H1 (cell line): ENCODE results near the gene DEDD2. TPM values are rescaled to one million over a fixed set of nuclear protein-coding genes. Genes with fewer than 3 reads are reported as not detected.

Source experiments
- CTCF ChIA-PET: fragments of 300-600 bp; sonication (Branson Sonifier 250); formaldehyde crosslinking; loops from one replicate; lab custom pipeline; 2021; ENCODE audit not compliant: partially characterized antibody; lab: Charles Lee
- POLR2A ChIA-PET: fragments of 300-600 bp; sonication (Branson Sonifier 250); formaldehyde crosslinking; loops from one replicate; lab custom pipeline; 2021; ENCODE audit warnings: inconsistent platforms; ENCODE audit not compliant: partially characterized antibody; lab: Charles Lee
- DNase-seq, 2 experiments: peaks; one replicate each; pipeline versions ENCODE4 v3.0.0 to v3.0.0-alpha.2; 2010 to 2022; ENCODE audit warnings: low spot score in 2 of 2, low read depth in 1 of 2, mixed read lengths in 1 of 2
- FAIRE-seq: peaks from 2 replicates; lab custom pipeline; 2011; peaks lifted over from hg19 to GRCh38; lab: Jason Lieb, UNC
- H2AFZ ChIP-seq: 2 replicates; pipeline ENCODE4 v1.8.1; 2012; ENCODE audit warnings: low read length, inconsistent platforms
- H2AK5ac ChIP-seq: 2 replicates; pipeline ENCODE4 v1.6.1; 2013; ENCODE audit warnings: low read depth, low read length
- H2BK120ac ChIP-seq: replicated peaks from 2 replicates; pipeline ENCODE3; 2013; ENCODE audit warnings: low read depth, low read length, inconsistent platforms
- H2BK12ac ChIP-seq: 2 replicates; pipeline ENCODE4 v1.6.1; 2013; ENCODE audit warnings: low read depth, low read length
- H2BK15ac ChIP-seq: 2 replicates; pipeline ENCODE4 v1.6.1; 2013; ENCODE audit warnings: low read length
- H2BK20ac ChIP-seq: 2 replicates; pipeline ENCODE4 v1.6.1; 2013; ENCODE audit warnings: low read length
- H2BK5ac ChIP-seq: 2 replicates; pipeline ENCODE4 v1.6.1; 2013; ENCODE audit warnings: low read depth, low read length
- H3K14ac ChIP-seq: 2 replicates; pipeline ENCODE4 v1.6.1; 2013; ENCODE audit warnings: inconsistent platforms; ENCODE audit not compliant: insufficient read length
- H3K18ac ChIP-seq: 2 replicates; pipeline ENCODE4 v1.6.1; 2013; ENCODE audit warnings: low read length; ENCODE audit errors: extremely low read depth
- H3K23ac ChIP-seq: 2 replicates; pipeline ENCODE4 v1.6.1; 2013; ENCODE audit warnings: inconsistent platforms; ENCODE audit not compliant: insufficient read length
- H3K23me2 ChIP-seq: 2 replicates; pipeline ENCODE4 v1.6.1; 2013; ENCODE audit warnings: low read depth, low read length
- H3K27ac ChIP-seq: 2 replicates; pipeline ENCODE4 v1.6.1; 2011; ENCODE audit warnings: low read depth, low read length, inconsistent platforms
- H3K27me3 ChIP-seq, 4 experiments: replicated peaks in 1 of 4; 1 replicate in 1 of 4; 2 replicates in 3 of 4; pipeline versions ENCODE4 v1.6.1 to v1.8.1; 2011 to 2013; ENCODE audit warnings: low read length in 3 of 4, mild to moderate bottlenecking in 3 of 4, inconsistent platforms in 2 of 4, mixed read lengths in 2 of 4, moderate library complexity in 1 of 4; ENCODE audit not compliant: control insufficient read depth in 3 of 4, insufficient read depth in 3 of 4; ENCODE audit errors: extremely low read depth in 1 of 4
- H3K36me3 ChIP-seq, 4 experiments: 2 replicates each; pipeline versions ENCODE4 v1.6.1 to v1.8.1; 2011 to 2013; ENCODE audit warnings: mild to moderate bottlenecking in 4 of 4, low read length in 3 of 4, moderate library complexity in 2 of 4, control low read depth in 1 of 4, inconsistent platforms in 1 of 4; ENCODE audit not compliant: insufficient read depth in 4 of 4, control insufficient read depth in 2 of 4
- H3K4ac ChIP-seq: replicated peaks from 2 replicates; pipeline ENCODE3; 2013; ENCODE audit warnings: low read length, low read depth, mixed read lengths, inconsistent platforms; ENCODE audit not compliant: insufficient read length
- H3K4me1 ChIP-seq, 4 experiments: replicated peaks in 1 of 4; 1 replicate in 1 of 4; 2 replicates in 3 of 4; pipeline versions ENCODE4 v1.6.1 to v1.8.1; 2011 to 2013; ENCODE audit warnings: low read length in 3 of 4, inconsistent platforms in 2 of 4, mixed read lengths in 1 of 4; ENCODE audit not compliant: insufficient read depth in 4 of 4, control insufficient read depth in 3 of 4
- H3K4me2 ChIP-seq, 2 experiments: 2 replicates each; pipeline versions ENCODE4 v1.6.1 to v1.8.1; 2011 to 2013; ENCODE audit warnings: low read depth in 2 of 2, low read length in 2 of 2, control low read depth in 1 of 2, inconsistent platforms in 1 of 2, mild to moderate bottlenecking in 1 of 2; ENCODE audit not compliant: insufficient read depth in 1 of 2
- H3K4me3 ChIP-seq, 4 experiments: fragments of 200-600, 300-600 bp in 1 of 4; sonication (generic), shearing (Covaris generic), sonication (Bioruptor Twin) in 1 of 4; 2 replicates each; pipeline versions ENCODE4 v1.5.1 to v1.8.1; 2011 to 2016; ENCODE audit warnings: low read length in 4 of 4, low read depth in 3 of 4, control low read depth in 2 of 4, inconsistent platforms in 2 of 4, mild to moderate bottlenecking in 2 of 4, mixed read lengths in 1 of 4, moderate library complexity in 1 of 4; ENCODE audit not compliant: insufficient read depth in 2 of 4; ENCODE audit errors: extremely low read depth in 1 of 4
- H3K56ac ChIP-seq: replicated peaks from 2 replicates; pipeline ENCODE3; 2013; ENCODE audit warnings: low read depth, mild to moderate bottlenecking, mixed read lengths, low read length, inconsistent platforms; ENCODE audit not compliant: insufficient read length
- H3K79me1 ChIP-seq: 2 replicates; pipeline ENCODE4 v1.6.1; 2013; ENCODE audit warnings: low read depth, low read length, control low read depth
- H3K79me2 ChIP-seq, 2 experiments: 2 replicates each; pipeline versions ENCODE4 v1.6.1 to v1.8.1; 2012 to 2013; ENCODE audit warnings: low read length in 2 of 2, mild to moderate bottlenecking in 2 of 2, inconsistent platforms in 1 of 2; ENCODE audit not compliant: insufficient read depth in 2 of 2, control insufficient read depth in 1 of 2
- H3K9ac ChIP-seq, 4 experiments: replicated peaks in 1 of 4; 1 replicate in 1 of 4; 2 replicates in 3 of 4; pipeline versions ENCODE4 v1.6.1 to v1.8.1; 2011 to 2013; ENCODE audit warnings: low read depth in 3 of 4, low read length in 3 of 4, control low read depth in 2 of 4, mild to moderate bottlenecking in 2 of 4, moderate library complexity in 2 of 4, inconsistent platforms in 1 of 4; ENCODE audit errors: extremely low read depth in 1 of 4
- H3K9me3 ChIP-seq, 2 experiments: 2 replicates each; pipeline versions ENCODE4 v1.6.1 to v1.8.1; 2012 to 2013; ENCODE audit warnings: mild to moderate bottlenecking in 2 of 2, moderate library complexity in 2 of 2, control low read depth in 1 of 2, inconsistent platforms in 1 of 2, low read depth in 1 of 2, low read length in 1 of 2, mixed read lengths in 1 of 2; ENCODE audit not compliant: insufficient read depth in 2 of 2
- H4K20me1 ChIP-seq, 2 experiments: replicated peaks in 1 of 2; 2 replicates each; pipeline versions ENCODE3 to v1.8.1; 2011 to 2013; ENCODE audit warnings: inconsistent platforms in 2 of 2, low read length in 2 of 2, mild to moderate bottlenecking in 1 of 2; ENCODE audit not compliant: insufficient read depth in 2 of 2, control insufficient read depth in 1 of 2
- H4K5ac ChIP-seq: 2 replicates; pipeline ENCODE4 v1.6.1; 2013; ENCODE audit warnings: low read length, low read depth, mixed read lengths, inconsistent platforms; ENCODE audit not compliant: insufficient read length
- H4K8ac ChIP-seq: 2 replicates; pipeline ENCODE4 v1.8.0; 2013; ENCODE audit warnings: mild to moderate bottlenecking, moderate library complexity, low read length, inconsistent platforms; ENCODE audit not compliant: insufficient read depth; ENCODE audit errors: extremely low read depth
- H4K91ac ChIP-seq: replicated peaks from 2 replicates; pipeline ENCODE3; 2013; ENCODE audit warnings: low read length, mixed read lengths, inconsistent platforms; ENCODE audit not compliant: insufficient read length
- ASH2L ChIP-seq: fragments of 200-600, 300-600 bp; sonication (generic); IDR thresholded peaks from one replicate; pipeline ENCODE4 v1.7.1; 2017; ENCODE audit warnings: low read length
- ATF3 ChIP-seq: IDR thresholded peaks from 2 replicates; pipeline ENCODE4 v1.6.1; 2011; ENCODE audit warnings: low read depth, mild to moderate bottlenecking, low read length; ENCODE audit not compliant: insufficient read depth
- CBX8 ChIP-seq: fragments of 300-800, 300-1000 bp; sonication (generic); IDR thresholded peaks from 2 replicates; pipeline ENCODE4 v1.7.1; 2016; ENCODE audit warnings: low read depth, low read length, borderline replicate concordance
- EGR1 ChIP-seq: IDR thresholded peaks from 2 replicates; pipeline ENCODE4 v1.6.1; 2011; ENCODE audit warnings: low read depth, low read length, borderline replicate concordance
- FOSL1 ChIP-seq: IDR thresholded peaks from 2 replicates; pipeline ENCODE4 v1.6.1; 2011; ENCODE audit warnings: mild to moderate bottlenecking, low read depth, low read length, moderate library complexity; ENCODE audit not compliant: insufficient read depth
- HDAC6 ChIP-seq: IDR thresholded peaks from one replicate; pipeline ENCODE4 v1.7.1; 2012; ENCODE audit warnings: low read depth, mild to moderate bottlenecking, inconsistent platforms, low read length, moderate library complexity
- NRF1 ChIP-seq: IDR thresholded peaks from 2 replicates; pipeline ENCODE4 v1.6.1; 2011; ENCODE audit warnings: mild to moderate bottlenecking, low read depth, low read length, improper control_type of control experiment
- POLR2A ChIP-seq, 2 experiments: IDR thresholded peaks; 1 replicate in 1 of 2; 2 replicates in 1 of 2; pipeline ENCODE4 v1.6.1; 2011; ENCODE audit warnings: low read depth in 2 of 2, low read length in 2 of 2, mild to moderate bottlenecking in 2 of 2; ENCODE audit errors: control extremely low read depth in 1 of 2
- RNF2 ChIP-seq: fragments of 200-900, 300-1000 bp; sonication (generic); IDR thresholded peaks from 2 replicates; pipeline ENCODE4 v1.7.1; 2016; ENCODE audit warnings: borderline replicate concordance, low read depth, mild to moderate bottlenecking, antibody characterized with exemption, low read length; ENCODE audit not compliant: poor library complexity, severe bottlenecking; ENCODE audit errors: missing control alignments
- RXRA ChIP-seq: IDR thresholded peaks from 2 replicates; pipeline ENCODE4 v1.6.1; 2011; ENCODE audit warnings: low read depth, mild to moderate bottlenecking, low read length, moderate library complexity; ENCODE audit not compliant: insufficient read depth
- SP1 ChIP-seq: IDR thresholded peaks from 2 replicates; pipeline ENCODE4 v1.6.1; 2011; ENCODE audit warnings: low read depth, low read length
- WGBS, 2 experiments: shearing (Covaris generic) in 1 of 2; methylation state at CpG; one replicate each; pipeline versions ENCODE4 v1.1.6 to v1.1.7; 2013 to 2015; ENCODE audit warnings: low lambda C conversion rate in 2 of 2, mixed read lengths in 2 of 2, inconsistent platforms in 1 of 2, low coverage in 1 of 2, missing lambda C conversion rate in 1 of 2; ENCODE audit not compliant: insufficient replicate concordance in 2 of 2, insufficient coverage in 1 of 2, insufficient read length in 1 of 2; ENCODE audit errors: extremely low coverage in 1 of 2, missing lambda C conversion rate in 1 of 2; 5-methylcytosine and 5-hydroxymethylcytosine counted together
- polyA plus RNA-seq, 7 experiments: library from polyadenylated mRNA; depleted of rRNA in 3 of 7; stranded (reverse) in 5 of 7; unstranded in 2 of 7; fragments of >200 nt in 5 of 7; fragments of 200-250 nt in 2 of 7; gene quantifications; 1 replicate in 5 of 7; 2 replicates in 1 of 7; 4 replicates in 1 of 7; pipeline versions ENCODE4 v1.2.1 to v1.2.3, GENCODE V29; 2011 to 2013; ENCODE audit warnings: missing spikeins in 2 of 7, mixed read lengths in 2 of 7
- total RNA-seq: library from RNA; stranded (reverse); fragmentation: NEBNext Ultra II Directional; extraction: Animal tissue kit (Norgen Biotek cat#: 25700); gene quantifications from 2 replicates; pipeline ENCODE4 v1.2.1, GENCODE V29; 2021
- TF ChIP-seq, protein P1 (sequence below): IDR thresholded peaks from 2 replicates; pipeline ENCODE4 v1.6.1; 2012; ENCODE audit warnings: inconsistent platforms

The DEDD2 gene
- total and polyA plus RNA-seq, 2 of the 8 experiments (the other 6 are each of a cell fraction or from before 2014, with no cell fraction given) = 37.8 to 65.0 TPM

GRCh38 chr19:42241279-42241678 lies 23.8 kb upstream of the DEDD2 start:
- Histone ChIP-seq H3K4me3 (peak overlapping the region; percentile 81 to 90 (median 85); a peak in 6 of 8 replicates), H2BK15ac (no peak overlapping the region), H3K9me3 (no peaks in the 10 kb centered on the region), H4K20me1 (peaks cover 4 to 6% of the 10 kb centered on the region in 2 experiments), H3K23ac (no peak overlapping the region), H2BK12ac (no peak overlapping the region), H3K4ac (no peak overlapping the region), H2AFZ (no peak overlapping the region), H4K5ac (no peak overlapping the region), H3K56ac (no peak overlapping the region), H3K14ac (no peak overlapping the region), H2BK120ac (no peak overlapping the region), H3K79me1 (peaks cover 5% of the 10 kb centered on the region; the same call in 1 of the 2 replicates), H4K8ac (no peak overlapping the region), H3K79me2 (peaks cover 0 to 16% of the 10 kb centered on the region in 2 experiments; a peak in 2 of 4 replicates), H3K27me3 (no peaks in the 10 kb centered on the region; a peak in 1 of 7 replicates), H3K4me1 (peaks cover 0 to 7% (median 3%) of the 10 kb centered on the region in 4 experiments; a peak in 5 of 7 replicates), H2BK5ac (no peak overlapping the region), H3K4me2 (peak overlapping the region; percentile 66 to 77), H2AK5ac (no peak overlapping the region), H3K23me2 (peaks cover 7% of the 10 kb centered on the region), H3K18ac (no peak overlapping the region), H3K36me3 (peaks cover 3 to 11% (median 7%) of the 10 kb centered on the region in 4 experiments; a peak in 6 of 8 replicates), H3K9ac (0 out of 7 replicates have a peak overlapping the region, but pooled peaks of 1 of the 4 experiments have one; percentile 89), H2BK20ac (no peak overlapping the region), H4K91ac (no peak overlapping the region), H3K27ac (no peak overlapping the region)
- CTCF ChIA-PET = interaction anchor here (1.0 to 11.8 kb wide), 8 partner anchors 11 to 133 kb away, joined by 3 to 155 read pairs (median 4); partner anchors contain the start of gene ZNF526
- no peak for DNase-seq
- POLR2A ChIA-PET = interaction anchor here (1.0 to 5.0 kb wide), 5 partner anchors 9 to 38 kb away, joined by 3 to 23 read pairs (median 4); partner anchors contain the start of gene DEDD2
- WGBS, 2 experiments = 95% methylated on average over 3 of the region's 3 CpGs; no CpG with 5 or more reads in 1 of the 2 experiments
- no peak for FAIRE-seq
- TF ChIP-seq RNF2 = no peak
- no peak for TF ChIP-seq ATF3
- TF ChIP-seq FOSL1 = no peak
- no peak for TF ChIP-seq POLR2A (IDR thresholded peaks at IDR 0.05; ENCODE audit: control extremely low read depth in 1 of 2, low read depth in 2 of 2, low read length in 2 of 2)
- no peak for TF ChIP-seq EGR1
- TF ChIP-seq NRF1 = no peak
- TF ChIP-seq, protein P1, sequence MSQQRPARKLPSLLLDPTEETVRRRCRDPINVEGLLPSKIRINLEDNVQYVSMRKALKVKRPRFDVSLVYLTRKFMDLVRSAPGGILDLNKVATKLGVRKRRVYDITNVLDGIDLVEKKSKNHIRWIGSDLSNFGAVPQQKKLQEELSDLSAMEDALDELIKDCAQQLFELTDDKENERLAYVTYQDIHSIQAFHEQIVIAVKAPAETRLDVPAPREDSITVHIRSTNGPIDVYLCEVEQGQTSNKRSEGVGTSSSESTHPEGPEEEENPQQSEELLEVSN = no peak
- no peak for TF ChIP-seq HDAC6
- TF ChIP-seq SP1 = no peak
- TF ChIP-seq RXRA = no peak
- no peak for TF ChIP-seq CBX8
- TF ChIP-seq ASH2L = no peak
